Measurements from ENCODE around the gene ACADS.

DNA sequence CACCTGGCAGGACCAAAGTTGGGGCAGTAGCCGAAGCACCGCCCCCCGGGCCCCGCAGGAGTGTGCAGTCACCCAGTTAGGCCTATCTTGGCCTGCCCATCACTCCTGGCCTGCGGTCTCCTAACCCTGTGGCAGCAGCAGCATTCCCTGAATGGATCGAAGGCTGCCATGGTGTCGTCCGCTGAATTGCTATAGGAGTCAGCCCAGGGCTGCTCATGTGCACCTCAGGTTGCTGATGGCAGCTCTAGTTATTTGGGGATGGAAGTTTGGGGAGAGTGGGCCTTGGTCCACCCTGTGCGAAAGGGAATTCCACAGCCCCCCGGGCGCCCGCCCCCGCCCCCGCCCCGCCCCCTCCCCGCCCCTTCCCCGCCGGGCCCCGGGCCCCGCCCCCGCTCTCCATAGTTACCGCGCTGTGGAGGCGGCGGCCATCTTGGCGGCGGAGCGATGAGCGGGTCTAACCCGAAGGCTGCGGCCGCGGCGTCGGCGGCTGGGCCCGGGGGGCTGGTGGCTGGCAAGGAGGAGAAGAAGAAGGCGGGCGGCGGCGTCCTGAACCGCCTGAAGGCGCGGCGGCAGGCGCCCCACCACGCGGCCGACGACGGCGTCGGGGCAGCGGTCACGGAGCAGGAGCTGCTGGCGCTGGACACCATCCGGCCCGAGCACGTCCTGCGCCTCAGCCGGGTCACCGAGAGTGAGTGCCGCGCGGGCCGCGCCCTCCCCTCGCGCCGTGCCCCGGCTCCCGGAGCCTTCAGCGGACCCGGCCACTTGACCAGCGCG is 15.4 kb upstream of the ACADS start, which contains the start of gene UNC119B:
- TF ChIP-seq, protein P1, sequence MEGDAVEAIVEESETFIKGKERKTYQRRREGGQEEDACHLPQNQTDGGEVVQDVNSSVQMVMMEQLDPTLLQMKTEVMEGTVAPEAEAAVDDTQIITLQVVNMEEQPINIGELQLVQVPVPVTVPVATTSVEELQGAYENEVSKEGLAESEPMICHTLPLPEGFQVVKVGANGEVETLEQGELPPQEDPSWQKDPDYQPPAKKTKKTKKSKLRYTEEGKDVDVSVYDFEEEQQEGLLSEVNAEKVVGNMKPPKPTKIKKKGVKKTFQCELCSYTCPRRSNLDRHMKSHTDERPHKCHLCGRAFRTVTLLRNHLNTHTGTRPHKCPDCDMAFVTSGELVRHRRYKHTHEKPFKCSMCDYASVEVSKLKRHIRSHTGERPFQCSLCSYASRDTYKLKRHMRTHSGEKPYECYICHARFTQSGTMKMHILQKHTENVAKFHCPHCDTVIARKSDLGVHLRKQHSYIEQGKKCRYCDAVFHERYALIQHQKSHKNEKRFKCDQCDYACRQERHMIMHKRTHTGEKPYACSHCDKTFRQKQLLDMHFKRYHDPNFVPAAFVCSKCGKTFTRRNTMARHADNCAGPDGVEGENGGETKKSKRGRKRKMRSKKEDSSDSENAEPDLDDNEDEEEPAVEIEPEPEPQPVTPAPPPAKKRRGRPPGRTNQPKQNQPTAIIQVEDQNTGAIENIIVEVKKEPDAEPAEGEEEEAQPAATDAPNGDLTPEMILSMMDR (IDR thresholded peaks at IDR 0.05), result no peak
- TF ChIP-seq POLR2A (IDR thresholded peaks at IDR 0.05), result no peak

Measured in heart left ventricle (tissue), 13 donors.